Non-pigmented ciliary epithelial cell (primary cell): Measurements from ENCODE around the gene TEX13C.
"Not testable (repeated sequence)": the region's sequence is repeated elsewhere in the genome, so short reads cannot be mapped to it uniquely, and the experiment has no call there.

Experiments used
- DNase-seq: peaks from one replicate; pipeline ENCODE4 v3.0.0-alpha.2; 2010; ENCODE audit warnings: low read depth

The TEX13C gene

GRCh38 chrX:125319646-125320521 lies at the start of gene TEX13C:
TEX13C (plus strand) TSS chrX:125319871; CDS start chrX:125320120, 249 bp downstream.
- no peak for DNase-seq

DNA sequence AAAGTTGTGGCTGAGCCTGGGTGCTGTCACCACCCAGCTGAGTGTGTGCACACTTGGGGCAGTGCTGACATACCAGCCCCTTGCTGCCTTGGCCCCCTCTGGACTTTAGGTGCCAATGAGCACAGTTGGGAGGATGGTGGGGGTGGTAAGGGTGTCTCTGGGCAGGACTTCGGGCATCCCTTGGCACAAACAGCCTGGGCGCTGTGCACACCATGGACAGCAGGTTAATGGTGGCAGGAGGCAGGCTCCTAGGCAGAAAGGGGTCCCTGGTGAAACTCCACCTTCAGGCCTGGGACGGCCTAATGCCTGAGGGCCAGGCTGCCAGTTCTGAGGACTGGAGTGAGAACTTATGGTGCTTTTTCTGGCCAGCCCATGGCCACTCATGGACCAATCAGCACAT lies 32.4 kb upstream of the TEX13C start:
- DNase-seq, result no peak

DNA sequence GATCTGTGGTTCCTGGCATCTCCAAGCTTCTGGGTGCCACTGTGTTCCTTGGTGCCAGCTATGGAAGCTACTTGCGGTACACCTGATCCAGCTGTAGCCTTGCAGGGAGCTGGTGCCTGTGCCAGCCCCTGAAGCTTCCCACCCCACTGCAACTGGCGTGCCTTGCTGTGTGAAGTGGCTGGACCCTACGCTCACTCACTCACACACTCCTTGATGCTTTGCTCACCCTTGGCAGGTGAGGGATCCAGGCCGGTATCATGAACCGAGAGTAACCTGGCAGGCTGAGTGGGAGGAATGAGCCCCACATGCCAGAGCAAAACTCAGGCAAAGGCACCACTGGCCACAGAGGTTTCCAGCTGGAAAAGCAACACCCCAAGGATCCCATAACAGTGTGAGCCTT lies 31.3 kb upstream of the TEX13C start:
- DNase-seq, result no peak

DNA sequence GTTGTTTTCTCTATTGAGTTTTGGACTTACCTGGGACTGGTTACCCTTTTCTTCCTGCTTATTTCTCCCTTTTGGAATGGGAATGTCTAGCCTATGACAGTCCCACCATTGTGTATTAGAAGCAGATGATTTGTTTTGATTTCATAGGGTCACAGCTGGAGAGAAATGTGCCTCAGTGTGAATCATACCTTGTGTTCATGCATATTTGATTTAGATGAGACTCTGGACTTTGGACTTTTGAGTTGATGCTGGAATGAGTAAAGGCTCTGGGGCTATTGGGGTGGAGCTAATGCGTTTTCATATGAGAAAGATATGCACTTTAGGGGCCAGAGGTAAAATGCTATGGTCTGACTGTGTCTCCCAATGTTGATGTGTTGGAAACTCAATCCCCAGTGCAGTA lies 30.5 kb upstream of the TEX13C start:
- no peak for DNase-seq

DNA sequence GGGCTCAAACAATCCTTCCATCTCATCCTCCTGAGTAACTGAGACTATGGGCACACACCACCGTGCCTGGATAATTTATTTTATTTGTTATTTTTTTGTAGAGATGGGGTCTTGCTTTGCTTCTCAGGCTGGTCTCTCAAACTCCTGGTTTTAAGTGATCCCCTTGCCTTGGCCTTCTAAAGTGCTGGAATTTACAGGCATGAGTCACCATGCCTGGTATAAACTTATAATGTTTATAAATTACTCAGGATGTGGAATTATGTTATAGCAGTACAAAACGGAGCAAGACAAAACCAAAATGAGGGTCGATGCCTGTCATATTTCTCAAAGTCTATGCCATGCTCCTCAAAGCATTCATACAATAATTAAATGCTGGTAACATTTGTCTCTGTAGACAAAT lies 29.8 kb upstream of the TEX13C start:
- DNase-seq, result no peak

DNA sequence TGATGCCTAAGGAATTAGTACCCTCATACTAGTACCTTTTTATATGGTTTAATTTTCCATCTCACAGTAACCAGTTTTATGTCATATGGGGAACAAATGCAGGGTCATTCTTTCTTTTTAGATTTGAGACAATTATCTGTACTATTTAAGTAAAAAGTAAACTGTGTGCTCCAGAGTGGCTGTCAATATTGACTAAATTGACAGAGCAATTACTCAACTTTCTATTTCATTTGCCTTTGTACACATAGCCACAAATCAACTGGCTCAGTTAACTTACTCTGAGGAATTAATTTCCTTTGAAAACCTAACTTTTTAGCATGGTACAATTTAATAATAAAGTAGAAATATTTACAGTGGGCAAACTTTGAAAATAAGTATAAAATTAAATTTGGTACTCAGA lies 28.5 kb upstream of the TEX13C start:
- no peak for DNase-seq

GRCh38 chrX:125293850-125294780 lies 25.6 kb upstream of the TEX13C start:
- DNase-seq, result no peak

- no peak for DNase-seq
Measured at GRCh38 chrX:125295337-125295736, 24.3 kb upstream of the TEX13C start.

DNA sequence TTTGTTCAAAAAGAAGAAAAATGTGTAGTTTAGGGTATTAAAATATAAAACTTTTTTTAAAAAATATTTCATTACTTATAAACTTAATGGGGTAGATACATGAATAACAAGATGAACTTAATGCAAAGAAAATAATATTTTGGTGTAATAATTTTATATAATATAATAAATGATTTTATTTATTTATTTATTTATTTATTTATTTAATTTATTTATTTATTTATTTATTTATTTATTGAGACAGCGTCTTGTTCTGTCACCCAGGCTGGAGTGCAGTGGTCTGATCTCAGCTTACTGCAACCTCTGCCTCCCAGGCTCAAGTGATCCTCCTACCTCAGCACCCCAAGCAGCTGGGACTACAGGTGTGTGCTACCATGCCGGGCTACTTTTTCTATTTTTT lies 20.8 kb upstream of the TEX13C start:
- DNase-seq, result no peak

DNA sequence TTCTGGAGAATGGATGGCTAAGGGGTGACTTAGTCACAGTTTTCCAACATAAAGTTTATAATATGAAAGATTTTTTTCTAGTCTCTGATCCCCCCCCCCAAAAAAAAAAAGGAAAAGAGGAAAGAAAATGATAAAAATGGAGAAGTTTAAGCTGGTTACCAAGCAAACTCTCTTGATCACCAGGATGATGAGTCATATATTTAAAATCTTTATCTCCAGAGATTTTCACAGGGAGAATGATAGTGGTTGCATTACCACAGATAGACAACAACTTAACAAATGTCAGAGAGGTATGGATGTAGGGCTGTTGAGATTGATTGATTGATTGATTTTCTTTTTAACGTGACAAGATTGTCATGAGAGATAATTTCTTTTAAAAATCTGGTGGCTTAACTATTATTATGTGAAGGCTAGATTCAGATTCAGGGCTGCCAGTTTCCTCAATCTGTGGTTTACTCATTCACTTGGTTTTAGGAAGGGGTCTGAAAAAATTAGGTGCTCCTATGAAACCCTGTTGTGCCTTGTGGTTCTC lies 13.3 kb upstream of the TEX13C start:
- DNase-seq, result no peak

- no peak for DNase-seq
Measured at GRCh38 chrX:125308653-125309052, 11.0 kb upstream of the TEX13C start.

- not testable (repeated sequence) for DNase-seq
Measured at GRCh38 chrX:125319166-125319565, 505 bp upstream of the TEX13C start.

DNA sequence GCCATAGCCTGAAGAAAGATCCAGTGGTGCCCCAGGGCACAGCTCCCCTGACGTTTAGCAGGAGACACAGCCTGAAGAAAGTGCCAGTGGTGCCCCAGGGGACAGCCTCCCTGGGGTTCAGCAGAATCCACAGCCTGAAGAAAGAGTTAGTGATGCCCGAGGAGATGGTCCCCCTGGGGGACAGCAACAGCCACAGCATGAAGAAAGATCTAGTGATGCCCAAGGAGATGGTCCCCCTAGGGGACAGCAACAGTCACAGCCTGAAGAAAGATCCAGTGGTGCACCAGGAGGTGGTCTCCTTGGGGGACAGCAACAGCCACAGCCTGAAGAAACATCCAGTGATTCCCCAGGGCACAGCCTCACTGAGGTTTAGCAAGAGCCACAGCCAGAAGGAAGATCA lies 2.8 kb downstream of the TEX13C start:
- no peak for DNase-seq

GRCh38 chrX:125326599-125326998 lies 6.9 kb downstream of the TEX13C start:
- no peak for DNase-seq

DNA sequence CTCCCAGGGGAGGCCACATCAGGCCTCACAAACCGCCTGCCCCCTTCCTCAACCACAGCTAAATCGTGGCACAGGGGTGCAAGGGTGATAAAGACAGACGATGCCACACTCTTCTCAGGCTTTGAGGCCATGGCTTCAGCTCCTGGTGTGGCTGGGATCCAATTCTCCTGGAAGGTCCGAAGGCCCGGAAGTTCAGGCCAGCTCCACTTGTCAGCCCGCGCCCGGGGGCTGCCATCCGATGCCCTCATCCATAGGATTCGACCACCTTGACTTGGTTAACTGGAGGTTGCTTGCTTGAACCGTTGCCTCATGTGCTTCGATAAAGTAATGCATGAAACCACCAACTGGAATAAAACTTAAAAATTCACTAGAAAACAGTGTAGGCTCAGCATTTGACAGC lies 8.2 kb downstream of the TEX13C start:
- DNase-seq, result no peak

DNA sequence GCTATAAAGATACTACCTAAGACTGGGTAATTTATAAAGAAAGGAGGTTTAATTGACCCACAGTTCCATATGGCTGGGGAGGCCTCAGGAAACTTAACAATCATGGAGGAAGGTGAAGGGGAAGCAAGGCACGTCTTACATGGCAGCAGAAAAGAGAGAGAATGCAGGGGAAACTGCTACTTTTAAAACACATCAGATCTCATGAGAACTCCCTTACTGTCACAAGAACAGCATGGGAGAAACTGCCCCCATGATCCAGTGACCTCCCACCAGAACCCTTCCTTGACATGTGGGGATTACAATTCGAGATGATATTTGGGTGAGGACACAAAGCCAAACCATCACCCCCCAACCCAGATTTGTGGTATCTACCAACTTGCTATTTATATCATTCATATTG lies 13.9 kb downstream of the TEX13C start:
- DNase-seq, result no peak

- DNase-seq, result no peak
Measured at GRCh38 chrX:125340490-125340889, 20.8 kb downstream of the TEX13C start.

- DNase-seq, result no peak
Measured at GRCh38 chrX:125374169-125374568, 54.5 kb downstream of the TEX13C start.
